ENCODE results near the gene MYOG.

- TF ChIP-seq CTCF (IDR thresholded peaks at IDR 0.05) (no peak), EZH2 (IDR thresholded peaks at IDR 0.05; ENCODE audit: borderline replicate concordance, insufficient read depth, low read depth, low read length, poor library complexity, severe bottlenecking) (no peak)
These were observed 36.3 kb upstream of the MYOG start for GRCh38 chr1:203122159-203122558.
